H1 (cell line): ENCODE results near the gene TPSB2. TPM values are rescaled to one million over a fixed set of nuclear protein-coding genes. Genes with fewer than 3 reads are reported as not detected.

Source experiments
- CBX8 ChIP-seq: fragments of 300-800, 300-1000 bp; sonication (generic); IDR thresholded peaks from 2 replicates; pipeline ENCODE4 v1.7.1; 2016; ENCODE audit warnings: low read depth, low read length, borderline replicate concordance
- NRF1 ChIP-seq: IDR thresholded peaks from 2 replicates; pipeline ENCODE4 v1.6.1; 2011; ENCODE audit warnings: mild to moderate bottlenecking, low read depth, low read length, improper control_type of control experiment
- SIRT6 ChIP-seq: IDR thresholded peaks from one replicate; pipeline ENCODE4 v1.7.1; 2012; ENCODE audit warnings: low read length, inconsistent platforms
- TBP ChIP-seq: IDR thresholded peaks from 2 replicates; pipeline ENCODE4 v1.6.1; 2011; ENCODE audit warnings: low read depth, low read length, improper control_type of control experiment
- polyA plus RNA-seq, 7 experiments: library from polyadenylated mRNA; depleted of rRNA in 3 of 7; stranded (reverse) in 5 of 7; unstranded in 2 of 7; fragments of >200 nt in 5 of 7; fragments of 200-250 nt in 2 of 7; gene quantifications; 1 replicate in 5 of 7; 2 replicates in 1 of 7; 4 replicates in 1 of 7; pipeline versions ENCODE4 v1.2.1 to v1.2.3, GENCODE V29; 2011 to 2013; ENCODE audit warnings: missing spikeins in 2 of 7, mixed read lengths in 2 of 7
- total RNA-seq: library from RNA; stranded (reverse); fragmentation: NEBNext Ultra II Directional; extraction: Animal tissue kit (Norgen Biotek cat#: 25700); gene quantifications from 2 replicates; pipeline ENCODE4 v1.2.1, GENCODE V29; 2021

The TPSB2 gene
- total and polyA plus RNA-seq, 2 of the 8 experiments (the other 6 are each of a cell fraction or from before 2014, with no cell fraction given), result 0.08 TPM; not detected in 1

- TF ChIP-seq CBX8 (no peak), TBP (no peak), NRF1 (no peak), SIRT6 (no peak)
- TF ChIP-seq, all 59 proteins: peak for 0
Measured at GRCh38 chr16:1262846-1263221, 32.9 kb upstream of the TPSB2 start (continued).
